GM18517 (cell line): ENCODE results near the gene NT5C.

ENCODE experiments used
- ATAC-seq: cut with Tn5 transposase; IDR thresholded peaks from one replicate; pipeline ENCODE4 v1.9.1; 2021; ENCODE audit warnings: mild to moderate bottlenecking, moderate library complexity; ENCODE audit not compliant: unreplicated experiment

NT5C gene

GRCh38 chr17:75096082-75096625 is 35.4 kb downstream of the NT5C start:
- no peak for ATAC-seq

GRCh38 chr17:75094871-75095399 is 36.6 kb downstream of the NT5C start:
- ATAC-seq: no peak

- no peak for ATAC-seq
These were observed 37.9 kb downstream of the NT5C start for GRCh38 chr17:75093548-75094158.

DNA sequence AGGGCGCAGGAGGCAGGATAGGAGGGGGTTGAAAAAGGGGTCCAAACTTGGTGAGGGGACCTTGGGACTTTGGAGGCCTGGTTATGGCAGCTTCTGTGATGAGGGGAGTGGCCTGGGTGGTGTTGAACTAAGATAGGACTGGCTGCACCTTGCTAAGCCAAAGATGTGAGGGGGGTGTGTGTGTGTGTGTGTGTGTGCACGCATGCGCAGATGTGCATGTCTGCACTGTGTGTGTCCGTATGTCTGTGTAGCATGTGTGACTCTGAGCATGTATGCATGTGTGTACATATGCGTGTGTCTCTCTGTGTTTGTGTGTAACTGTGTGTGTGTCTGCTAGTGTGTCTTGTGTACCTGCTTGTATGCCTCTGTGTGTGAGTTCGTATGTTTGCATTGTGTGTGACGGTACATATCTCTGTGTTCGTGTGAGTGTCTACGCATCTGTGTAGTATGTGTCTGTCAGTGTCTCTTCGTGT is 39.7 kb downstream of the NT5C start:
- ATAC-seq: no peak

DNA sequence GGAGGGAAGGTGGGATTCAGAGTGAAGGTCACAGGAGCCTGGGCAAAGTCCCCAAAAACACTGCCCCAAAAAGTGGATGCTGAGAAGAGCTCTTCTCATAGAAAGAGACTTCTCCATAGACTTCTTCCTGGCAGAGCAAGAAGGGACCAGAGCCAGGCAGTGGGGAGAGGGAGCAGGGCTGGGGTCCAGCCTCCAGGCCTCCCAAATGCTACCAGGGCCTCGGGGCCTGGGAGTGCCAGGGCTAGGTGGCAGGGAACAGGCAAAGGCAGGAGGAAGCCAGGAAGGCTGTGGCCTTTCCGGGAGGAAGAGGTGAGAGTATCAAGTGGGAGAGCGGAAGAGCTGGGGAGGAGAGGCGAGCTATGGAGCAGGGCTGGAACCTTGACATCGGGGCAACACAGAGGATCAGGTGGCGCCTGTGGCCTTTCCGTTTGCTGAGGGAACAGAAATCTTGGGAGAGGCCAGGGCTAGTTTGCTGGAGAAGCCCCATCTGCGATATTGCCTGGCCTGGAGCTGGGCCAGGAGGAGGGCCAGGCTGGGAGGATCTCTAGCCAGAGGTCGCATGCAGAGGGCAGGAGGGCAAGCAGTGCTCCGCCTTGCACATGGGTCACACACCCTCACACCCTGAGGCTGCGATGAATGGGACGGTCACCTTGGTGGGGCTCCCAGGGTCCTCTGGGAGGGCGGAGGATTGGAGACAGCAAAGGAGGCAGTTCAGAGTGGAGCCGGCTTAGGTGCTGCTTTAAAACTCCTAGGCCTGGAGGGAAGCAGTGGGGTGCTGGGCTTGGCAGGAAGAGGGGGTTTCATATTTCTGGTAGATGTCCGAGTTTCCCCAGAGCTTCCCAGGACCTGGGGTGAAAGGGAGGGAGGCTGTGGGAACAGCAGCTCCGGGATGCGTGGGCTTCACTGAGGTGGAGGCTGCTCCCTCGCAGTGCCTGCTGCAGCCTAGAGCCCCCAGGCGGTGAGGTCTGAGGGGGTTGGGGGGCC is 40.4 kb downstream of the NT5C start:
- no peak for ATAC-seq

DNA sequence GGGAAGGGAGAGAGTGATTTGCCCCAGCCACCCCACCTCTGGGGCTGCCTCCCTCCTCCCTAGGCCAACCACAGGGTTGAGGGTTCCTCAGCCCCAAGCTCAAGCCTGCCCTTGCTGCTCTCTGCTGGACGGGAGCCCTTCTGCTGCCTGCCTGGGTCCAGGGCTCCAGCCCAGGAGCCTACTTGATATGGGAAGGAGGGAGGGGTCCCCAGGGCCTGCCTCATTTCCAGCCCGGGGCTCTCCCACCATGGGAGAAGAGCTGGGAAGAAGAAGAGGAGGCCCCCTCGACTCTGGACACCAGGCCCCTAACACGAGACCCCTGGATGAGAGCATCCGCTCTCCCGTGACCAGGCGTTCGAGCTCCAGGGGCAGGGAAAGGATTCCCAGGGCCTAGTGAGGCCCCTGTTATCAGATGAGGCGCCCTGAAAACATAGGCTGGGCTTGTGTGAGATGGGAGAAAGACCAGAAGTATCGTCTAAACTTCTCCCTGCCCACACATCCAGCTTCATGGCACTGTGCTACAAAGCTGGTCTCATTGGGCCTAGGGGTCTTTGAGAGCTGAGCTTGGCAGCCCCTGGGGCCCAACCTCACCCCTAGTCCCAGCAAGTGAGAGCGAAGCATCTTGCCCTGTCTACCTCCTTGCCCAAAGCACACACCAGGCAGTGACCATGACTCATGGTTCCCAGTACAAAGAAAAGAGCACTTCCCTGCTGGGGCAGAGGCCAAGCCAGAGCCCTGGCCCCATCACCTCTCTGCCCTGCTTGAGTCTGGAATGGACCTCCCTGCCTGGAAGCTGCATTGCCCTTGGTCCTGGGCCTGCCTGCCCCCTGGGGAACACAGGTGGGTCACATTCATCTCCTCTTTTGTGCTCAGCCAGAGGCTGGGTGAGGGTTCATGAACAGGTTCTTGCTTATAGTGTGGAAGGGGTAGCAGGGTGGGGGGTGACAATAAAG is 42.8 kb downstream of the NT5C start:
- ATAC-seq: no peak

DNA sequence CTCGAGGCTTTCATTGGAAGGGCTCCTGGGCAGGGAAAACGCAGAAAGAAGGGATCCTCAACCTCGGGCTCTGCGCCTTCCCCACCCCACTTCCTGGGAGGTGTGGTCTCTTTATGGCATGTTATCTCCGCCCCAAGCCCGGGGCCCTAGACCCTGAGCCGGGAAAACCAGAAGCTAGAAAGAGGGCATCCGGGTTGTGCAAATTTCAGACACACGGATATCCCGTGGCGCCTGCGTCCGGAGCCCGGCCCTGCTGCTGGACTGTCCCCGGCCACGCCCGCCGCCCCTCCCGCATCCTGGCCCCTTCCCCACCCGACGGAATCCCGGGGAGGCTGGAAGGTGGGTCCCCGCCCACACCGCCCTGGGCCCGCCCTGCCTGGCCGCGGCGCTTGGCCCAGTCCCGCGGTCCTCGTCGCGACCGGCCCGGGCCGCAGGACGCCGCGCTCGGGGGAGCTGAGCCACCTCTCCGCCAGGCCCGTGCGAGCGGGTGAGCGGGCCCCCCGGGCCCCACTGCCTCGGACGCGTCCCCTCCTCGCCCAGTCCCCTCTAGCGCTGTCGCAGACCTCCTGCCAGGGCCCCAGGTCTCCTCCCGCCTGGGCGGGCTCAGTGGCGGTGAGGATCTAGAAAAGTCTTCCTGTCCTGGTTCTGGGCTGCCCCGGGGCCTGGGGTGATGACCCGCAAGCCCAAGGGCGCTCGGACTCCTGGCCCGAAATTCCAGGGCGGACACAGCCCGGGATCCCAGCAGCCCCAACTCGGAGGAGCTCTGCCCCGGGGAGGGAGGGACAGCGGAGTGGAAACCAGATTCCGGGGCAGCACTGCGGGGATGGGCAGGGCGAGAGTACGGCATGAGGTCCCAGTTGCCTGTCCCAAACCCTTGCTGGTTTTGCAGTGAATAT is 43.7 kb downstream of the NT5C start, which contains the start of gene SLC16A5:
Gene SLC16A5, plus strand, starts transcription at position 397 of the 896 bp plus-strand sequence. CDS start 5,683 bp downstream, outside the sequence.
- ATAC-seq: no peak

DNA sequence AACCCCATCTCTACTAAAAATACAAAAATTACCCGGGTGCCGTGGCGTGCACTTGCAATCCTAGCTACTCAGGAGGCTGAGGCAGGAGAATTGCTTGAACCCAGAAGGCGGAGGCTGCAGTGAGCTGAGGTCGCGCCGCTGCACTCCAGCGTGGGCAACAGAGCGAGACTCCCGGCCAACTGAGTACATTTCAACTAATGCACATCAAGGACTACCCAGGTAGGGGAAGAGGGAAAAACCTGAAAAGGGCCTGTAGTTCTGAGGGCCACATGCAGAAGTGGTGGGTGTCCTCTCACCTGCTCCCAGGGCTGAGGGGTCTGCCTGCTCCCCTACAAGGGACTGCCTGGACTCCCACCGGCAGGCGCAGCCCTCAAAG is 44.4 kb downstream of the NT5C start:
- ATAC-seq: no peak

DNA sequence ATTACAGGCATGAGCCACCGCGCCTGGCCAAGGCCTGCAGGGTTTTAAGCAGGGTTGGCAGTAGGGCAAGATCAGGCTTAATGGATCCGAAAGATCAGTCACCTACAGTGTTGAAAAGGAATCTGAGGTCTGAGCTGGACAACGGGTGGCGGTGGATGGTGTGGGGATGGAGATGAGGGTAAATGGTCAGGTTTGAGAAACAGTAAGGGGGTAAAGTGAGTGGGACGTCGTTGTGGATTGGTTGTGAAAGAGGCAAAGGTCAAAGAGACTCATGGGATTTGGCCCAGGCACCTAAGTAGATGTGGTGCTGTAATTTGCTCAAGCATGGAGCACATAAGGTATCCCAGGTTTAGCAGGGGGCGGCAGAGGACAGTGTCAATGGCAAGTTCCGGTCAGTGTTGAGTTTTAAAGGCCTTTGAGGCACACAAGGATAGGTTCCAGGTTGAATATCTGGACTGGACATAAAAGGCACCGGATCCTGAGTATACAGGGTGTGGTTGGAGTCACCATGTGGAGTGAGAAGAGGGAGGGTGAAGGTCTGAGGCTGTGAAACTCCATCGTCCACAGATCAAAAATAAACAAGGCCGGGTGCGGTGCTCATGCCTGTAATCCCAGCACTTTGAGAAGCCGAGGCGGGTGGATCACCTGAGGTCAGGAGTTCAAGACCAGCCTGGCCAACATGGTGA is 44.9 kb downstream of the NT5C start:
- ATAC-seq: no peak

DNA sequence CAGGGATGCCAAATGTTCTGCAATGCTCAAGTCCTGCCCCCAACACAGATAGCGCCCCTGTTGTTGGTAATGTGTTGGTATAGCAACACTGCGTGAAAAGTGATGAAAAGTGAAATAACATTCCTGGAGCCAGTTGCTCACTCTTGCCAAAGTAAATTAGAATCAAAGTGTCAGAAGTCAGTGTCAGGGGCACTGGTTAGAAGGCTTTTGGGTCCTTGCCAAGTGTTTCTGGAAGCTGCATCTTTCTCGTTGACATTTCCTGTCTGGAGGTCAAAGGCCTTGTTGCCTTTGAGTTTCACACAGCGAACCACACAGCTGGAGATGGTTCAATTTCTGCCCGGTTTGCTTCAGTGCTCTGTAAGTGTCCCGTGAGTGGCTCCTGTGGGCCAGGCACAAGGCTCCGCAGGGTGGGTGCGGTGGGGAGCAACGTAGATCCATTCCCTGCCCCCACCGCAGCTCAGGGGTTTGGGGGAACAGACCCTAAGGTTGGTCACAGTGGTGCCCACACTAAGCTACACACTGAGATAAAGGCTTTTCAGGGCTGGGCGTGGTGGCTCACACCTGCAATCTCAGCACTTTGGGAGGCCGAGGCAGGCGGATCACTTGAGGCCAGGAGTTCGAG is 47.4 kb downstream of the NT5C start:
- ATAC-seq: no peak

DNA sequence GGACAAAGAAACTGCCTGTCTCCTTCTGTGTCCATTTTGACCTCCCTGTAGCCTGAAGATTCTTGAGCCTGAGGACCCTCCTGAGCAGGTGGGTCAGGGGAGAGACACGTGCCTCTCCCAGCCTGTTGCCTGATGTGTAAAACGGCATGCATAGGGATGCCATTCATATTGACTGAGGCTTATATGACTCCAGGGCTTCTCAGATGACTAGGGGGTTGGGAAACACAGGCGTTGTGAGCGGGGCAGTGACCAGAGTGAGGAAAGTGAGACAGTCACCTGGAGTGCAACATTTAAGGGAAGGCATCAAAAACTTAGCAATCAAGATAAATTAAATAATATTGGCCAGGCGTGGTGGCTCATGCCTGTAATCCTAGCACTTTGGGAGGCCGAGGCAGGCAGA is 48.9 kb downstream of the NT5C start:
- no peak for ATAC-seq

DNA sequence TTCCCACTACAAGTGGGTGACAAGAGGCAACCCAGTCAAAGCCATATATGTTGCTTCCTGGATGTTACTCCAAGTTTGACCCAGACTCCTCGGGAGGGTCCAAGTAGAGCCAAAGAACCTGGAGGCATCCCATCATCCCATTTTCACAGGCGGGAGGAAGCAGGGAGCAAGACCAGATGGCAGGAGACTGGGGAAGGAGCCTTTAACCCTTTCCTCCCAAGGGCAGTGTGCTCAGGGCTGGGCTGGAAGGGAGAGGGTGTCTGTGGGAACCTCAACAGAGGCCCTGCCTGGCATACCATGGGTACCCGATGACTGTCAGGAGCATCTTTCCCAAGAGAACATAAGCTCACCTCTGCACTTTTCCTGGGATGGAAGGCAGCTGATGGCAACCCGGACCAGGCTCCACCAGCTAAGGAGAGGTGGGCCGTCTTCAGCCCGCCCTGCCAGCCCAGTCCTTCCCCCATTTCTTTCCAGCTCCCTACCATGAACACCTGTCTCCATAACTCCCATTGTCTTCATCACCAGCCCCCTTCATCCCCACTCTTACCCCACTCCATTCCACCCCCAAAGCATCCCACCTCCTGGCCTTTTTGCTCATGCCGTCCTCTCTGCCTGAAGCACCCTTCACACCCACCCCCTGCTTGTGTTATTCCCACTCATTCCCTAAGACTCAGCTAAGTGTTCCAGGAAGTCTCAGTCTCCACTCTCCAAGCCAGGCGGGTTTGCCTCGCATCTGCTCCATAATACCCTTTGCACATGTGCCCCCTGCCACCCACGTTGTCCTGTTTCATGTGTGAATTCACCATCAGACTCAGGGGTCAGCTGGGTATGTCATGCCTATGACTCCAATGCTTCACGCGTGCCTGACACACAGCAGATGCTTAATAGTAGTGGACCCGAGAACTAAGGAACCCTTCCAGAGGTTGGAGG is 49.7 kb downstream of the NT5C start:
- no peak for ATAC-seq
